ENCODE measurements around the gene CSNK1A1. TPM values are rescaled to one million over a fixed set of nuclear protein-coding genes. Genes with fewer than 3 reads are reported as not detected.
A peak's percentile ranks its signal among the peaks of the same experiment; 100 is the strongest.

The CSNK1A1 gene
- total RNA-seq, 1 donor from 2014 or later = 198 TPM

DNA sequence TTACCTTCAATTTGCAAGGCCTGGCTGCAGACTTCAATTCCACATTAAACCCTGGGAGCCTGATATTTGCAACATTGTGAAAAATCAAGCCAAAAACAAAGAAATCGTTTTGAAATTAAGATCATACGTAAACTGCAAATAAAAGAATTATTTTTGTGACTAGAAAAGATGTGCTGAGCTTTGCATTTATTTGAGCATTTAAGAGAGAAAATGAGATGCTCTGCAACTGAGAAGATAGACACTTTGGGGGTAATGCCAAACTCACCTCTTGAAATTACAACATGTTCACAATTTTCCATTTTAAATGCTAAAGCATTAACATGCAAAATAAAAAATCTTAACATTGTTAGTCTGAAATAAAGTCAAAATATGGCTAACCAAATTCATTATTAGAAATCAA lies 46.6 kb downstream of the CSNK1A1 start:
- no peak for DNase-seq
- no peak overlapping the region for H3K27ac ChIP-seq
- TF ChIP-seq, protein P1, sequence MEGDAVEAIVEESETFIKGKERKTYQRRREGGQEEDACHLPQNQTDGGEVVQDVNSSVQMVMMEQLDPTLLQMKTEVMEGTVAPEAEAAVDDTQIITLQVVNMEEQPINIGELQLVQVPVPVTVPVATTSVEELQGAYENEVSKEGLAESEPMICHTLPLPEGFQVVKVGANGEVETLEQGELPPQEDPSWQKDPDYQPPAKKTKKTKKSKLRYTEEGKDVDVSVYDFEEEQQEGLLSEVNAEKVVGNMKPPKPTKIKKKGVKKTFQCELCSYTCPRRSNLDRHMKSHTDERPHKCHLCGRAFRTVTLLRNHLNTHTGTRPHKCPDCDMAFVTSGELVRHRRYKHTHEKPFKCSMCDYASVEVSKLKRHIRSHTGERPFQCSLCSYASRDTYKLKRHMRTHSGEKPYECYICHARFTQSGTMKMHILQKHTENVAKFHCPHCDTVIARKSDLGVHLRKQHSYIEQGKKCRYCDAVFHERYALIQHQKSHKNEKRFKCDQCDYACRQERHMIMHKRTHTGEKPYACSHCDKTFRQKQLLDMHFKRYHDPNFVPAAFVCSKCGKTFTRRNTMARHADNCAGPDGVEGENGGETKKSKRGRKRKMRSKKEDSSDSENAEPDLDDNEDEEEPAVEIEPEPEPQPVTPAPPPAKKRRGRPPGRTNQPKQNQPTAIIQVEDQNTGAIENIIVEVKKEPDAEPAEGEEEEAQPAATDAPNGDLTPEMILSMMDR (IDR thresholded peaks at IDR 0.05) = no peak
- H3K4me1 ChIP-seq = no peaks in the 10 kb centered on the region
- no peaks in the 10 kb centered on the region for H3K9me3 ChIP-seq
- H3K27me3 ChIP-seq (ENCODE audit: low read depth) = no peaks in the 10 kb centered on the region
- intact Hi-C loops (cut with DNase I) = no loop called here
- no peak for ATAC-seq
- H3K4me3 ChIP-seq = no peak overlapping the region
- peaks cover 98% of the 10 kb centered on the region for H3K36me3 ChIP-seq

DNA sequence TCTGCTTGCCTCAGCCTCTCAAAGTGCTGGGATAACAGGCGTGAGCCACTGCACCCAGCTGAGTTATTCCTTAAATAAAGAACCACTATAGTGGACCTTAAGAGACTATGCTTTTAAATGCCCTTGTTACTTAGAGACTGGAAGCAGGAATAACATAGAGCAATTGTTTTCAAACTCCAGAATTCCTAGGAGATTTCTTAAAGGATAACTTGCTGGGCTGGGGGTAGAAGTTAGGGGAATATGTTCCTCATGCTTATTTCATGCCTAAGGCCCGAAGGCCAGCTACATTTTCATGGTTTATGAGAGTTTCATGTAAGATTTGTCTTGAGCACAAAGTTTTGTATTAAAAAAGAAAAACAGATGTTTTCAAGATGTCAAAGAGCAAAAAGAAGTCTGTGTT lies 48.2 kb downstream of the CSNK1A1 start:
- no peak for DNase-seq
- no peak for ATAC-seq
- no peaks in the 10 kb centered on the region for H3K4me1 ChIP-seq
- TF ChIP-seq, protein P1 (IDR thresholded peaks at IDR 0.05) = no peak
- intact Hi-C loops (cut with DNase I) = no loop called here
- peaks cover 98% of the 10 kb centered on the region for H3K36me3 ChIP-seq
- H3K4me3 ChIP-seq = no peak overlapping the region
- no peak overlapping the region for H3K27ac ChIP-seq
- no peaks in the 10 kb centered on the region for H3K9me3 ChIP-seq
- no peaks in the 10 kb centered on the region for H3K27me3 ChIP-seq (ENCODE audit: low read depth)

DNA sequence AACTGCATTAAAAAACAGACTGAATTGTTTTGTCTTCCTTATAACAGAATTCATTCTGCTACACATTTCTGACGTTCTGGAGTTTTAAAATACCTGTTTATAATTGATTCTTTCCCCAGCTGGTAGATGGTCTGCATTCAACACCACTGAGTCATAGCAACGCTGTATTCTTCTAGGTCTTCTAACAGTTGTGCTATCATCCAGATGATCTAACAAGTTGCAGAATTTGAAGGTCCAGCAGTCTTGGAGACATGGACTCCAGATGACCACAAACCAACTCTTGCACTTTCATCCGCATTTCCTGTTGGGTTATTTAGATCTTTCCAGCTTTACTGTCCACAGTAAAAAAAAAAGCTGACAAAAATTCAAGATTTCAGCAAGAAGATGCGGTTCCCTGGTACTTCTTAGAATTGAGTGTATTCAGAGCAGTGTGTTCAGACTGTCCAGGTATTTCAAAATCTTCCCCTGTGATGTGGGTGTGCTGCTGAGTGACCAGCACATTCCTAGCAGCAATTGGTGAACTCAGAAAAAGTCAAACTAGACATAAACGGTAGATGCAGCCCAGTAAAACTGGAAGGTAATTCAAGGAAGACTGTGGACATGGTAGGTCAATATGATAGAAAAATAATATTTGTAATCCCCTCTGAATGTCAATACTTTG lies 50.2 kb downstream of the CSNK1A1 start:
- no peaks in the 10 kb centered on the region for H3K27me3 ChIP-seq (ENCODE audit: low read depth)
- H3K4me3 ChIP-seq = no peak overlapping the region
- ATAC-seq (peak in 1 of 2 donors; percentile 39), DNase-seq (no peak)
- no peak overlapping the region for H3K27ac ChIP-seq
- no peaks in the 10 kb centered on the region for H3K9me3 ChIP-seq
- peaks cover 94% of the 10 kb centered on the region for H3K36me3 ChIP-seq
- TF ChIP-seq, protein P1 (IDR thresholded peaks at IDR 0.05) = no peak
- H3K4me1 ChIP-seq = no peaks in the 10 kb centered on the region
- intact Hi-C loops (cut with DNase I) = no loop called here

DNA sequence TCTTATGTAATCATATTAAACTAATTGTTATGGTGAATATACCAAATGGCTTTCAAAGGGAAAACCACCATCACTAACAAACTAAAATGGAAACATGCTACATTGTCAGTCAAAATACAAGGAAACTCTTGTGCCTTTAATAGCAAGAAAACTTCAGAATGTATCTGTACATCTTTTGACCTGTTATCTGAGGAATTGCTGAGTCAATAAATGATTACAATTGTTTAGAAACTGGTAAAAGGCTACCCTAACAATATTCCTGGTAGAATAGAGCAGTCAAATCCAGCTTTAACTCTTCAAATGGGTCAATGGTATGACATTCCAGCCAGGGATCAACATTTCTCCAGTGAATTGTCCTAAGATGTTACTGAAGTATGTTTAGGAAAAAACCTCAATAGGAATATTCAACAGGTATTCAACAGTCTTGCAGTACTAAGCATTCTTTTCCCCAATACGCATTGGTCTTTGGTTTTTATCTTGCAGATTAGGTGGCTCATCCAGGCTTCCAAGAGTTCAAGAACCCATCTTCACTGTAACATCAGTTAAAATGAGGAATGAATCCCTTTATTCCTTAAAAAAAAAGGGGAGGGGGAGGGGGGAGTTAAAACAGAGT lies 52.4 kb downstream of the CSNK1A1 start:
- intact Hi-C loops (cut with DNase I) = no loop called here
- DNase-seq (no peak), ATAC-seq (no peak)
- Histone ChIP-seq H3K4me1 (no peaks in the 10 kb centered on the region), H3K36me3 (peaks cover 94% of the 10 kb centered on the region), H3K4me3 (no peak overlapping the region), H3K27me3 (ENCODE audit: low read depth) (no peaks in the 10 kb centered on the region), H3K27ac (no peak overlapping the region), H3K9me3 (no peaks in the 10 kb centered on the region)
- TF ChIP-seq, protein P1 (IDR thresholded peaks at IDR 0.05) = no peak

DNA sequence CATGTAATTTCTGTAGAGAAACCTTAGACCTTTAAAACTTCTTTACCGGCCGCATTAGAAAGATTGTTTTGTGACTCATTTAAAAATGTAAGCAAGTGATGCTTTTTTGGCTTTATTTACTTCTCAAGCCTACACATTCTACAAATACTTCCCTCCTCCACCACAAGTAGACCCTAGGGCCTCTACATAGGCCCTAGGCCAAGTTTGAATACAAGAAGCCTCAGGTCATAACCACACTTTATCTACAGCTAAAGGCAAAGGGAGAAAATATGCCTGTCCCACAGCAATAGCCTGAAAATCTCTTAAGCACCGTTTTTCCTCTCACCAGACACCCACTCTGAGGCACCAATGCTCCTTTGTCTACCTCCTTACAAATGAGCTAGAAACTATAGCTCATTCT lies 53.9 kb downstream of the CSNK1A1 start:
- TF ChIP-seq, protein P1 (IDR thresholded peaks at IDR 0.05) = no peak
- ATAC-seq (peak in 1 of 2 donors; percentile 39), DNase-seq (no peak)
- Histone ChIP-seq H3K36me3 (peaks cover 83% of the 10 kb centered on the region), H3K4me3 (no peak overlapping the region), H3K9me3 (no peaks in the 10 kb centered on the region), H3K27ac (no peak overlapping the region), H3K4me1 (no peaks in the 10 kb centered on the region), H3K27me3 (ENCODE audit: low read depth) (no peaks in the 10 kb centered on the region)
- intact Hi-C loops (cut with DNase I) = no loop called here
